Smooth muscle cell (in vitro differentiated cells): ENCODE results near the gene TGFA. TPM values are rescaled to one million over a fixed set of nuclear protein-coding genes. Genes with fewer than 3 reads are reported as not detected.

Source experiments
- DNase-seq: peaks from one replicate; lab custom pipeline; 2025; ENCODE audit not compliant: unreplicated experiment; lab: John Stamatoyannopoulos, UW
- H2AFZ ChIP-seq: fragments of 200-600 bp; sonication (generic); 2 replicates; pipeline ENCODE4 v1.6.0; 2016; ENCODE audit warnings: antibody characterized with exemption, low read depth, mild to moderate bottlenecking
- H3F3A ChIP-seq: fragments of 200-600 bp; sonication (generic); 2 replicates; pipeline ENCODE4 v1.6.0; 2017; ENCODE audit warnings: antibody characterized with exemption, low read depth
- H3K27ac ChIP-seq: fragments of 200-600 bp; sonication (generic); 2 replicates; pipeline ENCODE4 v1.5.1; 2016; ENCODE audit warnings: low read depth, mild to moderate bottlenecking
- H3K27me3 ChIP-seq: fragments of 200-600 bp; sonication (generic); 2 replicates; pipeline ENCODE4 v1.6.1; 2016; ENCODE audit warnings: low read depth, mild to moderate bottlenecking
- H3K36me3 ChIP-seq: fragments of 200-600 bp; sonication (generic); 2 replicates; pipeline ENCODE4 v1.5.1; 2016; ENCODE audit warnings: low read depth
- H3K4me1 ChIP-seq: fragments of 200-600 bp; sonication (generic); 2 replicates; pipeline ENCODE4 v1.5.1; 2016; ENCODE audit warnings: low read depth
- H3K4me2 ChIP-seq: fragments of 200-600 bp; sonication (generic); 2 replicates; pipeline ENCODE4 v1.6.0; 2016; ENCODE audit warnings: mild to moderate bottlenecking
- H3K4me3 ChIP-seq: fragments of 200-600 bp; sonication (generic); 2 replicates; pipeline ENCODE4 v1.5.1; 2016; ENCODE audit warnings: mild to moderate bottlenecking
- H3K79me2 ChIP-seq: fragments of 200-600 bp; sonication (generic); 2 replicates; pipeline ENCODE4 v1.6.0; 2016; ENCODE audit warnings: low read depth, mild to moderate bottlenecking
- H3K9ac ChIP-seq: fragments of 200-600 bp; sonication (generic); 2 replicates; pipeline ENCODE4 v1.6.0; 2016; ENCODE audit warnings: low read depth
- H3K9me3 ChIP-seq: fragments of 200-600 bp; sonication (generic); replicated peaks from 2 replicates; pipeline ENCODE4 v1.5.1; 2016; ENCODE audit warnings: low read depth
- H4K20me1 ChIP-seq: fragments of 200-600 bp; sonication (generic); 2 replicates; pipeline ENCODE4 v1.6.0; 2016; ENCODE audit warnings: low read depth
- CTCF ChIP-seq: fragments of 200-600 bp; sonication (generic); IDR thresholded peaks from 2 replicates; pipeline ENCODE4 v1.5.1; 2017; ENCODE audit warnings: borderline replicate concordance, mild to moderate bottlenecking, antibody characterized with exemption; ENCODE audit not compliant: insufficient read depth, poor library complexity, severe bottlenecking
- WGBS: methylation state at CpG from one replicate; pipeline ENCODE4 v1.1.7; 2016; ENCODE audit warnings: low lambda C conversion rate; 5-methylcytosine and 5-hydroxymethylcytosine counted together
- polyA plus RNA-seq: library from polyadenylated mRNA; unstranded; fragments of >200 nt; fragmentation: Nextera tagmentation; extraction: Ambion mirVana; gene quantifications from 2 replicates; pipeline ENCODE4 v1.2.1, GENCODE V29; 2016
- total RNA-seq: library from RNA; depleted of rRNA; stranded (reverse); fragments of >200 nt; gene quantifications from 2 replicates; pipeline ENCODE4 v1.2.3, GENCODE V29; 2014

TGFA gene
- total and polyA plus RNA-seq, 2 experiments from 2014 or later = 0.21 to 2.4 TPM

- Histone ChIP-seq H3K27me3 (no peaks in the 10 kb centered on the region), H4K20me1 (no peaks in the 10 kb centered on the region), H3K4me2 (no peak overlapping the region), H2AFZ (no peak overlapping the region), H3K9ac (no peak overlapping the region), H3K4me3 (no peak overlapping the region), H3K79me2 (no peaks in the 10 kb centered on the region), H3K27ac (no peak overlapping the region), H3K4me1 (no peaks in the 10 kb centered on the region), H3F3A (no peaks in the 10 kb centered on the region), H3K9me3 (no peaks in the 10 kb centered on the region), H3K36me3 (no peaks in the 10 kb centered on the region)
- WGBS = 95% methylated on average over 7 of the region's 7 CpGs
- TF ChIP-seq CTCF = no peak
- no peak for DNase-seq
These were observed 35.8 kb downstream of the TGFA start for GRCh38 chr2:70517804-70518203.

- H3K27ac ChIP-seq = no peak overlapping the region
These were observed 37.0 kb downstream of the TGFA start for GRCh38 chr2:70516596-70516995.

GRCh38 chr2:70515938-70516337 is 37.7 kb downstream of the TGFA start:
- Histone ChIP-seq H2AFZ (no peak overlapping the region), H3K4me2 (no peak overlapping the region), H3K4me3 (no peak overlapping the region), H3K36me3 (no peaks in the 10 kb centered on the region), H3K79me2 (no peaks in the 10 kb centered on the region), H3K27me3 (no peaks in the 10 kb centered on the region), H3K9me3 (no peaks in the 10 kb centered on the region), H3F3A (no peaks in the 10 kb centered on the region), H4K20me1 (no peaks in the 10 kb centered on the region), H3K9ac (no peak overlapping the region), H3K4me1 (no peaks in the 10 kb centered on the region), H3K27ac (no peak overlapping the region)
- no peak for DNase-seq
- TF ChIP-seq CTCF = no peak
- 87% methylated on average over 4 of the region's 4 CpGs for WGBS

More at GRCh38 chr2:70516596-70516995, 37.0 kb downstream of the TGFA start:
- Histone ChIP-seq H3K9ac (no peak overlapping the region), H2AFZ (no peak overlapping the region), H3K27me3 (no peaks in the 10 kb centered on the region), H3K36me3 (no peaks in the 10 kb centered on the region), H3F3A (no peaks in the 10 kb centered on the region), H3K4me1 (no peaks in the 10 kb centered on the region), H3K4me2 (no peak overlapping the region), H3K4me3 (no peak overlapping the region), H3K9me3 (no peaks in the 10 kb centered on the region), H4K20me1 (no peaks in the 10 kb centered on the region), H3K79me2 (no peaks in the 10 kb centered on the region)
- no peak for DNase-seq
- WGBS = 56% methylated on average over 5 of the region's 5 CpGs
- TF ChIP-seq CTCF = no peak

GRCh38 chr2:70514612-70515055 is 39.0 kb downstream of the TGFA start:
- H3K36me3 ChIP-seq = no peaks in the 10 kb centered on the region
- no peaks in the 10 kb centered on the region for H3K27me3 ChIP-seq
- H2AFZ ChIP-seq = no peak overlapping the region
- no peak overlapping the region for H3K4me2 ChIP-seq
- no peaks in the 10 kb centered on the region for H4K20me1 ChIP-seq
- no peak overlapping the region for H3K9ac ChIP-seq
- no peaks in the 10 kb centered on the region for H3K9me3 ChIP-seq
- no peak overlapping the region for H3K4me3 ChIP-seq
- no peak for TF ChIP-seq CTCF
- H3K4me1 ChIP-seq = no peaks in the 10 kb centered on the region
- no peaks in the 10 kb centered on the region for H3K79me2 ChIP-seq
- no peaks in the 10 kb centered on the region for H3F3A ChIP-seq
- WGBS = 91% methylated on average over 15 of the region's 15 CpGs
- no peak overlapping the region for H3K27ac ChIP-seq
- no peak for DNase-seq
